GM23248 (cell line): ENCODE measurements around the gene LRCOL1.

ENCODE experiments used
- EZH2 ChIP-seq: fragments of 200-600 bp; sonication (generic); IDR thresholded peaks from 2 replicates; pipeline ENCODE4 v1.6.1; 2018; ENCODE audit warnings: antibody characterized with exemption, mild to moderate bottlenecking; ENCODE audit not compliant: insufficient read depth, poor library complexity, severe bottlenecking
- EZH2phosphoT487 ChIP-seq: fragments of 200-600 bp; sonication (generic); IDR thresholded peaks from 2 replicates; pipeline ENCODE4 v1.6.1; 2018; ENCODE audit warnings: antibody characterized with exemption, moderate library complexity, mild to moderate bottlenecking, low read depth; ENCODE audit not compliant: insufficient read depth

DNA sequence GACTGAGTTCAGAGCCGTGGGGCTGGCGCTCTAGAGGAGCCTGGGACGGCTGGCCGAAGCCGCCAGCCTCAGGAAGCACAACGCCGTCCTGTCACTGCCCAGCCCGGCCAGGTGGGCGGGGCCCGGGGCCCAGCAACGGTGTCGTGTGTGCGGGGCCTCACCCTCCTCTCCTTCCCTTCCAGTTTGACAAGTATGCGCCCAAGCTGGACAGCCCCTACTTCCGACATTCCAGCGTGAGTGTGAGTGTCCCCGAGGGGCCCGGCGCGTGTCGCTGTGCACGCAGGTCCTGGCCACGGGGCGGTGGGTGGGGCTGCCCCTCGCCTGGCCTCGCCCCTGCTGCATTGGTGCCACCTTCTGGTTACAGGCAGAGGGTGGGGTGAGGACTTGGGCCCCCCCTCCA, 38.3 kb downstream of the LRCOL1 start:
- no peak for TF ChIP-seq EZH2
- TF ChIP-seq EZH2phosphoT487 = no peak
